HG02678 (cell line): ENCODE measurements around the gene TMEM119.
"Not testable (repeated sequence)": the region's sequence is repeated elsewhere in the genome, so short reads cannot be mapped to it uniquely, and the experiment has no call there.

Source experiments
- ATAC-seq: cut with Tn5 transposase; IDR thresholded peaks from one replicate; pipeline ENCODE4 v1.9.1; 2021; ENCODE audit warnings: mild to moderate bottlenecking, moderate library complexity; ENCODE audit not compliant: unreplicated experiment

The TMEM119 gene

DNA sequence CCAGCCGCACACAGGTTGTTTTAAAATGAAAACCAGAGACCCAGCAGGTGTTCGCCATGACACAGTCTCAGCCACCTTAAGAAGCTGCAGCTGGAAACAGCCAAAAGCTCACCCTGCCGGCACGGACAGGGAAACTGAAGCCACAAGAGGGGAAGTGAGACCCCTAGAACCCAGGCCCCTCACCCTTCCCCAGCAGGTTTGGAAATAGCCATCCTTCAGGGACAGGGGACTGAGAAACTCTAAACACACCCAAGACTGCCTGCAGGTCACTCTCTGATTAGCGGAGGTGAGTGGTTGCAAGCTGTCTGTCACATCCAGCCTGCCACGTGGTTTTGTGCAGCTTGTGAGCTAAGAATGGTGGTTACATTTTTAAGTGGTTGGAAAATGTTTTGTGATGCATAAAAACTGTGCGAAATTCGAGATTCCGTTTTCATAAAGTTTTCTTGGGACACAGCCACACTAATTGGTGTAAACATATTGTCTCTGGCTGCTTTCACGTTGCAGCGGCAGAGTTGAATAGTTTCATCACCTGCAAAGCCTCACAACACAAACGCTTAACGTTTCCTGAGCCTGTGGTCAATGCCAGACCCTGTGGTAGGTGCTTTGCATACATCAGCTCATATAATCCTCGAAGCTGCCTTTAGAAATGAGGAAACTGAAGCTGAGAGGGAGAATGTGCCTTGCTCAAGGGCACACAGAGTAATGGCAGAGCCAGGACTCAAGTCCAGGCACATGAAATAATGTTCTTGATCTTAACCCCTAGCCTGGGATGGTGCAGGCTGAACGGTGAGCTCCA is 37.5 kb upstream of the TMEM119 start:
- ATAC-seq = peak; percentile 53

DNA sequence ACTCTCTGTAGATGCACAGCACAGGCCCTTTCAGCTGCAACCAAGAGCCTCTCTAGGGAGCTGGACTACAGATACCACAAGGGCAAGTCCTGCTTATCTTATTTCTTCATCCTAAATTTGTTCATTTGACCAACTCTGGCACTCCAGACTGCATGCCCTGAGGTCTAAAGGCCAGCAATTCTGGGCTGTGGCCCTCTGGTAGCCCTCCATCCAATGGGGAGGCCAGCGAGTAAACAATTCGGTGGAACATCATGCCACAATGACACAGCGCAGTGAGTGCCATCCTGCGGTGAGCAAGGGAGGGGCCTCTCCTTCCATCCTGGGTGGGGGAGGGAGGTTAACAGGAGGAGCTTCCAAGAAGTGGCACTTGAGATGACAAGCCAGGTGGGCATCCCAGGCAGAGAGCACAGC is 36.5 kb upstream of the TMEM119 start:
- no peak for ATAC-seq

DNA sequence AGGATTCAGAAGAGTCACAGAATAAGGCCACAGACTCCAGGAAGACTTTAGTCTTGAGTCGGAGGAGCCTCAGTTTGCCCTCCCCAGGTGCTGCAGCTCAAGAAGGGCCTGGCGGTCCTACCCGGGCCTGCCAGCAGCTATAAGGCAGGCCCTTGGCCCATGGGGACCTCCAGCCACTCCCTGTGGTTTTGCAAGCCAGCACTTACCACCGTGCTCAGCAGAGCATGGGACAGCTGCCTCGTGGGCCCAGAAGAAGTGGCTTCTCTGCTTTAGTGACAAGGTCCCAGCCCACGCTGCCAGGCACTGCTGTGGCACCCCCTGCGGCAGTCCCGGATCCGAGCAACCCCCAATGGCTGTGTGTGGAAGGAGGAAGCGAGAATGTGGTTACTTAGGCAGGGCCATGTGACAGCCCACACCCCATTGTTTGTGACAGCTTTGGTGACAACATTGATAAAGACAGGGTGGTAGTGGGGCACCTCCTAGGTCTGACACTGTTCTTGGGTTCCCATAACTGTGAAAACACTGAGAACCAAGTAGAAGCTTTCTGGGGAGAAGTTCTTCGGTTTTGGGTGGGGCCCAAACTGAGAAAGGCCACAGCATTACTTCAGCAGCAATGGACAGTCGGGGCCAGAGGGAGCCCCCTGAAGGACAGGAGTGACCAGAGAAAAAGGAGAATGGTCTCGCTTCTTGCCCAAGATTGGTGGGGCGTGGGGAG is 35.8 kb upstream of the TMEM119 start, which contains the start of gene SELPLG:
Gene SELPLG, minus strand, starts transcription at position 361 of the 715 bp plus-strand sequence. CDS start 9,587 bp downstream, outside the sequence.
- ATAC-seq = peak; percentile 59

DNA sequence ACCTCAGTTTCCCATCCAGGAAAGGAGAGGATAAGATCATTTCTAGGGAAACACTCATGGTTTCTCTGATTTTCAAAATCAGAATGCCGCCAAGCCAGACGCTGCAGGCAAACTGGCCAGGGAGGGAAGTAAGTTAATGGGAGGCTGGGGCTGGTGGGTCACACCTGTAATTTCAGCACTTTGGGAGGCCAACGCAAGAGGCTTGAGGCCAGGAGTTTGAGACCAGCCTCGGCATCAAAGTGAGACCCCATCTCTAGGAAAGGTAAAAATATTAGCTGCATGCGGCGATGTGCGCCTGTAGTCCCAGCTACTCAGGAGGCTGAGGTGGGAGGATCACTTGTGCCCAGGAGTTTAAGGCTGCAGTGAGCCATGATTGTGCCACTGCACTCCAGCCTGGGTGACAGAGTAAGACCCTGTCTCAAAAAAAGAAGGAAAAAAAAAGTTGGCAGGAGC is 35.2 kb upstream of the TMEM119 start:
- no peak for ATAC-seq

DNA sequence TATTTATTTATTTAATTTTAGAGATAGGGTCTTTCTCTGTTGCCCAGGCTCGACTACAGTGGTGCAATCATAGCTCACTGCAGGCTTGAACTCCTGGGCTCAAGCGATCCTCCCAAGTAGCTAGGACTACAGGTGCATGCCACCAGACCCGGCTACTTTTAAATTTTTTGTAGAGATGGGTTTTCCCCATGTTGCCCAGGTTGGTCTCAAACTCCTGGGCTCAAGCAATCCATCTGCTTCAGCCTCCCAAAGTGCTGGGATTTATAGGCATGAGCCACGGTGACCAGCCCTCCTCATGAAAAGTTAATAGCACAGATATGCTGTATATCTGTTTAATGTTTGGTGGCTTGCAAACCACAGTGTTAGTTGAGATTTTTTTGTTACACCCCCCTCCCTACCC is 33.4 kb upstream of the TMEM119 start:
- not testable (repeated sequence) for ATAC-seq

DNA sequence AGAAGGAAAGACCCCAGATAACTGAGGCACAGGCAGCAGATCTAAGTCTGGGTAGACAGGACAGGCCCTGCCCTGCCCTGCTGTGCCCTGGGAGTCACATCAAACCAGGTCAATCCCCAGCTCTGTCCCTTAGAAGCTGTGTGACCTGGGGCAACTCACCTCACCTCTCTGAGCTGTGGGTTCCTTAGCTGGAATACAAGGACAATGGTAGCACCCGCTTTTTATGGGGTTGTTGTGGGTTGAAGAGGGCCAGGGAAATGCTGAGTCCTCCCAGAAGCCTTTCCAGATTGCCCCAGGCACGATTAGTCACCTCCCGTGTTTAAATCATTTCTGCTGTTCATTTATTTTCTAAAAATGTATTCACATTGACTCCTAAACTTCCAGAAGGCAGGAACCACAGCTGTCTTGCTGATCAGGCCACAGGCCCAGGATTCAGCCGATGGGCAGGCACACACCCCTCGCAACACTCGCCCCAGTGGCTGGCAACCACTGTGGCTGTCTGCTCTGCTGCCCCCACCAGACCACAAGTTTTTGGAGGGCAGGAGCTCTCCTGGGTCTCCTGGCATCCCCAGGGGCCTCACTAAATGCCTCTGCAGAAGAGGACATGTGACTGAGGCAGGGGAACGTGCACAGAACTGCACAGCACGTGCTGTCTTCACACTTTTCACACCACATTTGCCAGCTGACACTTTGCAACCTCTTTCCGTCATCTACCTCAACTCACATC is 32.8 kb upstream of the TMEM119 start:
- no peak for ATAC-seq

DNA sequence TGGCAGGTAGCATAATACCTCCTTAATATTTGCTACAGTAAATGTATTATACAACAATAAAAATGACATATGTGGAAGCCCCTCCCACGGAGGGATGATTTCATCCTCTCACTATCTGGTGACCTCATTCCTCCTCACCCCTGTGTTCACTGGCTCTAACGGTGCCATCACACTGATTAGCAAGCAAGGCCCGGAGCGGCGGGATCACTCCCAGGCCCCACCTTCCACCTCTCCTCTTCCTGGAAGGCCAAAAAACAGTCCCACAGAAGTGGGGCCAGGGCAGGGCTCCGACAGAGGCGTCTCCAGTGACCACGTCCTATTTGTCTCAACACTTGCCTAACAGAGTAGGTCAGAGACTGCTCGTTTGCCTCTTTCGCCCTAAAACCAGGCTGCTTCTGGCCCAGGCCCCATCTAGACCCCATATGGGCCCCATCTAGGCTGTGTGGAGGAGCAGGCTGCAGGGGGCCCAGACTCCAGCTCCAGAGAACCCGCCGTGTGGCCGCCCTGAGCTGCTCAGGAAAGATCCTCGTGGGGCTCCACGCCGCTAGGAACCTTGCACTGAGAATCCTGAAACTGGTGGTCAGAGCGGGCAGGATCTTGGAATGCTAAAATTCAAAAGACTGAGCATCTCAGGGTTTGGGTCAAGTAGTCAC is 32.1 kb upstream of the TMEM119 start:
- ATAC-seq = no peak

DNA sequence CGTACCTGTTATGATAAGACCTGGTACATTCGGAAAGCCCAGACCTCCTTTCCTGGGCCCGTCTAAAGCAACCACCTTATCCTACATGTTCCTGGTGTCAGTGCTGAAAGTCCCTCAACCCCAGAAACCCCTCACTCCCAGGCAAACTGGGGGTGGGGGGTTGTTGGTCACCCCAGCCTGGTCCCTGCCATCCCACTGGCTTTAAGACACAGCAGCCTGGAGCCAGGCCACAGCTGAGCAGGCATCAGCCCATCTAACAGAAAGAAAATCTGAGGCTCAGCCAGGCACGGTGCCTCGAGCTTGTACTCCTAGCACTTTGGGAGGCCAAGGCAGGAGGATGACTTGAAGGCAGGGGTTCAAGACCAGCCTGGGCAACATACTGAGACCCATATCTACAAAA is 31.3 kb upstream of the TMEM119 start:
- ATAC-seq = no peak

DNA sequence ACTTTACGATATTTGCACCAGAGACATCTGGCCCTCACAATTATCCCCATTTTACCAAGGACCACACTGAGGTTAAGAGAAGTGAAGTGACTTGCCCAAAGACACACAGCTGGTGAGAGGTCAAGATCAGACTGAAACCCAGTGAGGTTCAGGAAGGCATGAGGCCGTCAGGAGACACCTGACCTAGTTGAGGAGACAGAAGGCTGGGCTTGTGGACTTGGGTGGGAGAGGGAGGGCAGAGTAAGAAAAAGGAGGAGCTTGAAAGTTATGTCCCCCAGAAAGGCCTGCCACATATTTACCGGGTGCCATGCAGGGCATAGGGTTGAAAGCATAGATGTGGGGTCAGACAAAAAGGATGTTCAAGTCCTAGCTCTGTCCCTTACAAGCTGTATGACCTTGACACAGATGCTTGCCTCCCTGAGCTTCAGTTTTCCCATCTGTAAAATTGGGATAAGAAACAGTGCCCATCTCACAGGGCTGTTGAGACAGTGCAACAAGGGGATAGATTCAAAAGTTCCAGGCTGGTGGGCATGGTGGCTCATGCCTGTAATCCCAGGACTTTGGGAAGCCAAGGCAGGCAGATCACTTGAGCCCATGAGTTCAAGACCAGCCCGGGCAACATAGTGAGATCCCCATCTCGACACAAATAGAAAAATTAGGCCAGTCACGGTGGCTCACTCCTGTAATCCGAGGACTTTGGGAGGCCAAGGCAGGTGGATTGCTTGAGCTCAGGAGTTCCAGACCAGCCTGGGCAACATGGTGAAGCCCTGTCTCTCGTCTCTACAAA is 29.4 kb upstream of the TMEM119 start:
- no peak for ATAC-seq

DNA sequence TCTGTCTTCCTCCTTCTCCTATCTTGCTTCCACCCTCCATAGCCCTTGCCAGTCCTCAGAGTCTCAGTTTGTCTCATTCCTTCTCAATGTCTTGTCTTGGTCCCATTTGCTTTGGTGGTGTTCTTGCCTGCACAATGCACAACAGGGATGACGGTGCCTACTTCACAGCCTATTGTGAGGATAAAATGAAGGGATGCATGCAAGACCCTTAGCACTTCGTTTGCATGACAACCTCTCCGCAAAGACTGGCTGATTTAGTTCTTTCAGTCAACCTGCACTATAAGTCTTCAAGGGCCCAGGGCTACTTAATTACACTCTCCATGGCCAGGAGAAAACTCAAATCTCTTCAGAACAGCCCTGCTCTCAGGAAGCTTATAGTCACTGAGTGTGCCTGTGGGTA is 27.3 kb upstream of the TMEM119 start:
- ATAC-seq = no peak

DNA sequence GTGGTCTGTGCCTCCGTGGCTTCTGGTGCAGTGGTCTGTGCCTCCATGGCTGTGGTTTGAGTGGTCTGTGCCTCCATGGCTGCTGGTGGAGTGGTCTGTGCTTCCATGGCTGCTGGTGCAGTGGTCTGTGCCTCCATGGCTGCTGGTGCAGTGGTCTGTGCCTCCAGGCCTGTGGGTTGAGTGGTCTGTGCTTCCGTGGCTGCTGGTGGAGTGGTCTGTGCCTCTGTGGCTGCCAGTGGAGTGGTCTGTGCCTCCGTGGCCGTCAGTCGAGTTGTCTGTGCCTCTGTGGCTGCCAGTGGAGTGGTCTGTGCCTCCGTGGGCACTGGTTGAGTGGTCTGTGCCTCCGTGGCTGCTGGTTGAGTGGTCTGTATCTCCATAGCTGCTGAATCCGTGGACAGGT is 25.7 kb upstream of the TMEM119 start:
- no peak for ATAC-seq

DNA sequence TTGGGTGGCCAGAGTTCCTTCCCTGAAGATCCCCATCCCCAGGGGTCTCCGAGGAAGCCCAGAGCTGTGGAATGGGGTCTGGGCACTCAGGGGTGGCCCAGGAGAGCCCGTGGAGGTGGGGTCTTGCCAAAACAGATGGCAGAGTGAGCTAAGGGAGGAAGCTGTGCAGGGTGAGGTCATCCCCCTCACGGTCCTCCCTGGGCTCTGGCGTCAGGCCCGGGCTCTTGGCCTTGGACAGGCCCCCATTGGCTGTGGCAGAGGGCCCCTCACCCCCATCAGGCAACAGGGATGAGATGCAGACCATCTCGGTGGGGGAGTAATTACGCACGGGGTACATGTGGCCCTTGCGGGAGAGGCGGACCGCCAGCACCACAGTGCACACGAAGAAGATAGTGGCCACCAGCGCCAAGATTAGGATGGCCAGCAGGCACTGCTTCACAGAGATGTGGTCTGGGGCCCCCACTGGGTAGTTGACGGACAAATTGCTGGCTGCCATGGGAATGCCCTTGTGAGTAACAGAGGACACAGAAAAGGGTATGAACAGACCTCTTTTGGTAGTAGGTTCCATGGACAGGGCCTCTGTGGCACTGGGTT is 25.1 kb upstream of the TMEM119 start:
- no peak for ATAC-seq

DNA sequence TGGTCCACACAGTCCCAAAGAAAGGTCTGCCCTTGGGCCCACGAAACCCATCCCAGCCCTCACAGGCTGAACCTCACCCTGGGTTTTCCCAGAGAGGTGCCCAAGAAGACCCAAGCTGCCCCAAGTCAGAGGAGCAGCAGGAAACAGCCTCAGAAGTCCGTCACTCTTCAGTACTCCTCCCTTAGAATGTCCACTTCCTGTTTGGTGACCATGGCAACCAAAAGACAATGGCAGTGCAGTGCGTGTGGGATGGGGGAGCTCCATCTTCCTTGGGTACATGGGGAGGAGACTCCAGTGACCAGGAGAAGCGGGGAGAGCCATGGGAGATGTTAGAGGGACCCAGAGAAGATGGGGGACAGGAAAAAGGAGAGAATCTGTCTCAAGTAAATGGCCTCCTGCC is 24.5 kb upstream of the TMEM119 start:
- no peak for ATAC-seq

DNA sequence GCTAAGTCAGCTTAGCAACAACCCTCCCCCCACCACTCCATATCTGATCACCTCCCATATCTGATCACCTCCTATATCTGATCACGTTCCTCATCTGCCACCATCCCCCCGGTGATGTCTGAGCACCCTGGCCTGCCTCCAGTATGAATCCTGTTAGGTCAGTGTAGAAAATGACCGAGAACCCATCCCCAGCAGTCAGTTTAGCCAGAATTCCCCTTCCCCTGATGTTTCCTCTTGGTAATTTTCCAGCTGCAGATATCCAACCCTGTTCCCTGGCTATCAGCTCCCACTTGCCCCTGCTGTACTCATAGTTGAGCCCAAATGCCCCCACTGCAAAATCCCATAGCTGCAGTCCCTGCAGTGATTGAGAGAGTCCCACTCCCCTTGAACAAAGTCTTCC is 23.3 kb upstream of the TMEM119 start:
- ATAC-seq = no peak

DNA sequence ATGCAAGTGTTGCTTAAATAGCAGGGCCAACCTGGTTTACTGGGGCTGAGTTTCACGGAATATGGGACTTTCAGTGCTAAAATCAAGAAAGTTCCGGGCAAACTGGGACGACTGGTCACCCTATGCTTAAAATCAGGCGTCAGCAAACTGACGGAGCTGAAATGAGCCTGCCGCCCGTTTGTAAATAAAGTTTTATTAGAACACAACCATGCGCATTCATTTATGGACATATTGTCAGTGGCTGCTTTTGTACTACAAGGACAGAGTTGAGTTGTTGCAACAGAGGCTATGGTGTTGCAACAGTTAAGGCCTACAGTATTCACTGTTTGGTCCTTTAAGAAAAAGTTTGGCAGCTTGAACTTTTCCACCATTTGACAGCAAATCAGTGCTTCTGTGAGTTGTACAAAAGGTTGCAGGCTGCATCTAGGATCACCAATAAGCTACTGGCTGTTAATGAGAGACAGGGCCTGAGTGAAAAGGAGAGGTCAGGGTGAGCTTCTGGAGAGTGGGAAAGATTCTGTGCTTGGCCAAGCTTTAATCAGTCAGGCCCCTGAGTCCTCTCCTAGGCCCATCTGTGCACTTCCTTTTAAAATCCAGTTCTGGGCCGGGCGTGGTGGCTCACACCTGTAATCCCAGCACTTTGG is 22.5 kb upstream of the TMEM119 start:
- no peak for ATAC-seq

DNA sequence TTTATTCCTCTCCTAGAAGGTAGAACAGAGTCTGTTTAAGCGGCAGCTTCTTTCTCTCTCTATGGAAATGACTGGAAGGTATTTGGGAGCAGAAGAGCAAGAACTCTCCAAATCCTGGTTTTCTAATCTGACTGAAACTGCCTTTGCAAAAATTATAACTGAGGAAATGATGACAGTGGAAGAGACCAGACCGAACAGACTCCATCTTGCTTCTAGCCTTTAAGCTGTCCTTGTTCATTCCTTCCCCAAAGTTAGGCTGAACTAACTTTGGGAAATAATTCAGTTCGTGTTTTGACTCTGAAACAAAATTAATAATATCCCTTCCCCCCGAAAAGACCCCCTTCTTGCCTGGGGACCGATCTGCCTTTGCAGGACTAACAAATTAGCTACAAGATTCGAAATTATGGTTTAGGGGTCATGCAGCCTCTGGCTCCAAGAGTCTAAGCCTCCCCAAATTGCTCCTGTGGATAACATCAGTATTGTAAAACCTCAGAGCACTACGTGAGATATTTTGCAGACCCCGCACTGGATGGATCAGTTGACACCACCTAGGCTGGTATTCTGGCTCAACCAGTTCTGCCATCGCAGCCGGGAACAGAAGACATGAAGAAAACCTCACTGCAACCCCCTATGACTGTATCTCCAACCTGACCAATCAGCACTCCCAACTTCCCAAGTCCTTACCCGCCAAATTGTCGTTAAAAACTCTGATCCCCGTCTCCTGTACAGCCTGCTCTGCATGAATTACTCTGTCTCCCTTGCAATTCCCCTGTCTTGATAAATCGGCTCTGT is 21.7 kb upstream of the TMEM119 start:
- no peak for ATAC-seq

DNA sequence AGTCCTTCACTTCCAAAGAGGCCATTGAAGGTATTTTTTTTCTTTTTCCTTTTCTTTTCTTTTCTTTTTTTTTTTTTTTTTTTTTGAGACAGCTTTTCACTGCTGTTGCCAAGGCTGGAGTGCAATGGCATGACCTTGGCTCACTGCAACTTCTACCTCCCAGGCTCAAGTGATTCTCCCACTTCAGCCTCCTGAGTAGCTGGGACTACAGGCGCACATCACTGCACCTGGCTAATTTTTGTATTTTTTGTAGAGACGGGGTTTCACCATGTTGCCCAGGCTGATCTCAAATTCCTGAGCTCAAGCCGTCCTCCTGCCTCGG is 21.0 kb upstream of the TMEM119 start:
- not testable (repeated sequence) for ATAC-seq

DNA sequence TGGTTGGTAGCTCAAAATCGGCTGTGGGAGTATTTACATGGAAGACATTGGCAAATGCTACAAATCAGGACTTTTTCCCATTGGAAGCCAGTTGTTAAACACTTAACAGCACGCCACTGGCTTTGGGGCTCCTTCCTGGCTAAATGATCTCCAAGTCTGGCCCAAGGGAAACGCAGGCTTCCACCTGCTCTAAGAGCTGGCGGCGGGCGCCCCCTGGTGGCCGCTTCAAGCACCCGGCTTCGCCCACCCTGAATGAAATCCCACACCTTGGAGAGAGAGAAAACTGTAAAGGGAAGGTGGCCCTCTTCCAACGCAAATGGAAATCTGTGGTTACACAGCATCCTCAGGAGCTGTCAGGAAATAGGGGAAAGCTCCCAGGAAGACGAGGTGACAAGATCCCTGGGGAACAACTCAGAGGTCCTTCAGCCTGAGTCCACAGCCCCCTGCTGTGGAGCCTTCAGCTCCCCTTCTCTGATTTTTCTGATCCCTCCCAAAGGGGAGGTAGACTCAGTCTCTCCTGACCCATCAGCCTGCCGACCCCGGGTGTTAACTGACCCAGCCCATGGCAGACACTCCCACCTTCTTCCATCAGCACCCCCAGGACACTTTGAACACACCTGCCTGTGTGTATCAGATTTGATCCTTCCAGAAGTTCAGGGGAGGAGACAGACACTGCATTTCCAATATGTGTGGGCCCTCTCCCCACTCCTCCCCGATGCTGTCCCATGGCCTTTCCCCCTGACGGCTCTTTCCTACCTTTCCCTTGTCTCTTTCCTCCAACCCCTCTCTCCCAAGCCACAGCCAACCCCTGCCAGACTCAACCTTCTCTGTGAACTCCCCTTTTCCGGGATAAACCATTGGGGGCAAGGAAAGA is 20.4 kb upstream of the TMEM119 start:
- peak; percentile 45 for ATAC-seq
